ENCODE measurements around the gene CREG1. TPM values are rescaled to one million over a fixed set of nuclear protein-coding genes. Genes with fewer than 3 reads are reported as not detected.

Gene CREG1
- total RNA-seq, 3 donors from 2014 or later = 47.8 to 70.6 (median 58.7) TPM

DNA sequence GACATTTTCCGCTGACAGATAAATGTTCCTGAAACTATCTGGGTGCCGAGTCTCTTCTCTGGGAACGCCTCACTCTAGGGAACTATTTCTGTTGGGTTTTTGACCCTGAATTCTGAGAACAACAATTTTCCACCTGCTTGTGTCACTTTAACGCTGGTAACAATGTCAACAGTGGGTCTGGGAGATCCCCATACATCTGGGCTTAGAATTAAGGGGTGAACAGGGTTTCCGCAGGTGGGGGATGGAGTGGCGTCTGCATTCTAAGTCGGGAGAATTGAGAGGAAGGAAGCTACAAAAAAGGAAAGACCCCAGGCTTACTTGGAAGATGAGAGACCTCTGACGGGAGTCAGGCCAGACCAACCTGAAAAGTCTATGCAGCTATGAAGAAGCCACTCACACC is 44.0 kb downstream of the CREG1 start:
- intact Hi-C loops (cut with DNase I, micrococcal nuclease) = no loop called here
- Histone ChIP-seq H3K9me3 (no peaks in the 10 kb centered on the region), H3K4me1 (ENCODE audit: low read depth) (no peaks in the 10 kb centered on the region), H3K36me3 (ENCODE audit: low read depth) (no peaks in the 10 kb centered on the region), H3K4me3 (no peak overlapping the region)
- no peak for DNase-seq
- TF ChIP-seq, protein P1, sequence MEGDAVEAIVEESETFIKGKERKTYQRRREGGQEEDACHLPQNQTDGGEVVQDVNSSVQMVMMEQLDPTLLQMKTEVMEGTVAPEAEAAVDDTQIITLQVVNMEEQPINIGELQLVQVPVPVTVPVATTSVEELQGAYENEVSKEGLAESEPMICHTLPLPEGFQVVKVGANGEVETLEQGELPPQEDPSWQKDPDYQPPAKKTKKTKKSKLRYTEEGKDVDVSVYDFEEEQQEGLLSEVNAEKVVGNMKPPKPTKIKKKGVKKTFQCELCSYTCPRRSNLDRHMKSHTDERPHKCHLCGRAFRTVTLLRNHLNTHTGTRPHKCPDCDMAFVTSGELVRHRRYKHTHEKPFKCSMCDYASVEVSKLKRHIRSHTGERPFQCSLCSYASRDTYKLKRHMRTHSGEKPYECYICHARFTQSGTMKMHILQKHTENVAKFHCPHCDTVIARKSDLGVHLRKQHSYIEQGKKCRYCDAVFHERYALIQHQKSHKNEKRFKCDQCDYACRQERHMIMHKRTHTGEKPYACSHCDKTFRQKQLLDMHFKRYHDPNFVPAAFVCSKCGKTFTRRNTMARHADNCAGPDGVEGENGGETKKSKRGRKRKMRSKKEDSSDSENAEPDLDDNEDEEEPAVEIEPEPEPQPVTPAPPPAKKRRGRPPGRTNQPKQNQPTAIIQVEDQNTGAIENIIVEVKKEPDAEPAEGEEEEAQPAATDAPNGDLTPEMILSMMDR (IDR thresholded peaks at IDR 0.05) = no peak
- no peak for ATAC-seq

DNA sequence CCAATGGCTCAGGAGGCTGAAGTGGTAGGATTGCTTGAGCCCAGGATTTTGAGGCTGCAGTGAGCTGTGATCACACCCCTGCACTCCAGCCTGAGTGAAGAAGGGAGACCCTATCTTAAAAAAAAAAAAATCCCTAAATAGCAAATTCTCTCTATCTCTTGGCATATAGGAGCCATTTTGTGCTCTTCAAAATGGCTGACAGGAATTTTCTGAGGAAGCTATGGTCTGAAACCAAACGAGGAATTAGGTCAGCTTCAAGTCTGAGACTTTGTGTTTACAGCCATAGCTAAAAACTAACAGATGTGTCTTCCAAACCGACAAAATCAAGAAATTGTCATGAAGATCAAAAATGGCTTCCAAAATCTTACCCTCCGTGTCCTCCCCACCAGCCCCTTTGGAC is 45.8 kb downstream of the CREG1 start:
- TF ChIP-seq, protein P1 (IDR thresholded peaks at IDR 0.05) = no peak
- Histone ChIP-seq H3K36me3 (ENCODE audit: low read depth) (no peaks in the 10 kb centered on the region), H3K4me3 (no peak overlapping the region), H3K9me3 (no peaks in the 10 kb centered on the region), H3K4me1 (ENCODE audit: low read depth) (no peaks in the 10 kb centered on the region)
- ATAC-seq (no peak), DNase-seq (no peak)
- intact Hi-C loops (cut with DNase I, micrococcal nuclease) = no loop called here

DNA sequence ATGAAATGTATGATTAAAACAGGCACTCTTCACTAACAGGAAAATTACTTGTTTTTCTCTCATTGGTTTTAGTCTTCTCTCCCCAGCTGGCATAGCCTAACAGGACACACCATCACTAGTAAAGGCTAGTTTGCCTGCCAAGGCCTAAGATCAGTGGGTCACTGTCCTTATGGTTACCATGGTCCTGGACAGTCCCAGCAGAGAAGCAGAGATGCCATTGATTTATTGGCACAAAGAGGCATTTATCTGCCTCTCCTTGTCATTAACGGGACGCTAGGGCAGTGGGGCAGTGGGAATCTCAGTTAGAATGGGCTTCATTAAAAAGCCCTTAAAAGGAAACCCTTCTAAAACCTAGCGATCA is 49.1 kb downstream of the CREG1 start:
- Histone ChIP-seq H3K4me1 (ENCODE audit: low read depth) (no peaks in the 10 kb centered on the region), H3K36me3 (ENCODE audit: low read depth) (no peaks in the 10 kb centered on the region), H3K4me3 (no peak overlapping the region), H3K9me3 (no peaks in the 10 kb centered on the region)
- intact Hi-C loops (cut with DNase I, micrococcal nuclease) = no loop called here
- DNase-seq (no peak), ATAC-seq (no peak)
- TF ChIP-seq, protein P1 (IDR thresholded peaks at IDR 0.05) = no peak

DNA sequence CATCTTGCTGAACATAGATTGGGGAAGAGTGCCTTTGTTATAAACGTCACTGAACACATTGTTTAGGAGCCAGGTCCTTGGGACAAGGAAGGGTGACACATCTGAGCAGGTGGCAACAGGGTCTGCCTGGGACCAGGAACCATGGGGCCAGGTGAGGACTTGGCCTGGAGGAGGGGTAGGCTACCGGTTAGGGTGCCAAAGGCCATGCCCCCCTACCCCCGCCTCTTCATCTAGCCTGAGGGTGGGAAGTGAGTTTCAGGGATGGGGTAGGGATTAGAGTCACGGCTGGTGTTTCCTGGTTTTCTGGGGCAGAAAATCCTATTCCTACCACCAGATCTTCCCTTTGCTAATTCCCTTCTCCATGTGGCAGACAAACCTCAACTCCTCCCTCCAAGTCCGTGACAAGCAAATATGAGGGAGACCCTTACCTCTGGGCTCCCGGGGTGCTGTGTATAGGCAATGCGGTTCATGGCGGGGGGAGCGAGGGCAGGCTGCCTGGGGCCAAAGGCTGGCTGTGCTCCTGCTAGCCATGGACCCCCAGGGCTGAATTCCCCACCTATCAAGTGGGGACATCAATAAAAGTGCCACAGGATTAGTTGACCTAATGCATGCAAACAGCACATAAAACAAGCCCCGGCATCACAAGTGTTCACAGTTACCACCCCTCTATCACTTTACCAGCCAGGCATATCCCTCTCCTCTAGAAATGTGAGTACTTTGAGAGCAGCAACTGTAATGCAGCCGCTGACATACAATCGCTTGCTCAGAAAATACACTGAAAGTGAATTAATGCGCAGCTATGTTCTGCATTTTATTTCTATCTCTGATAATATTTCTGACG is 49.7 kb downstream of the CREG1 start:
- intact Hi-C loops (cut with DNase I, micrococcal nuclease) = no loop called here
- no peak for ATAC-seq
- TF ChIP-seq, protein P1 (IDR thresholded peaks at IDR 0.05) = no peak

DNA sequence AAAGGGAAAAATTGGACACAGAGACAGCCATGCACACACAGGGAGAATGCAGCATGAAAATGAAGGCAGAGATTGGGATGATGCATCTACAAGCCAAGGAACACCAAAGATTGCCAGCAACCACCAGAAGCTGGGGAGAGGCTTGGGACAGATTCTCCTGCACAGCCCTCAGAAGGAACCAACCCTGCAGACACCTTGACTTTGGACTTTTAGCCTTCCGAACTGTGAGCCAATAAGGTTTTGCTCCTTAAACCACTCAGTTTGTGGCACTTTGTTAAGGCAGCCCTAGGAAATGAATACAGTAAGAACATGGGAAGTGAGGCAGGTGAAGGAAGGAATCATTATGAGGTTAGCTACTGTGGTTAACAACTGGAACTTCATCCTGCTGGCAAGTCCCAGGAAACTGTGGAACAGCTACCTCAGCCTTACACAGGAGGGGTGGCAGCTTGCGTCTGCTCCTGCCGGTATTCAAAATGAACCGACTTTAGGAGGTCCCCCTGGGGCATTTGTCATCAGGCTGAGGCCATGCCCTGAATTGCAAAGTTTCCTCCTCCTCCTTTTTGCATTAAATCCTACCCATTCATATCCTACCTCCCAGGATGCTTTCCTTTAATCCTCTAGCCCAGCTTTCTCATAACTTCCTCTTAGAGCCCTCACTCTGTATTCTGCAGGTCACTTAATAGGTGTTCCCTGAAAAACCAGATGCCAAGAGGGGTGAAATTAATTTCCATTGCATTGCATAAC is 50.7 kb downstream of the CREG1 start:
- no peaks in the 10 kb centered on the region for H3K36me3 ChIP-seq (ENCODE audit: low read depth)
- H3K4me1 ChIP-seq (ENCODE audit: low read depth) = no peaks in the 10 kb centered on the region
- H3K4me3 ChIP-seq = no peak overlapping the region
- intact Hi-C loops (cut with DNase I, micrococcal nuclease) = no loop called here
- TF ChIP-seq, protein P1 (IDR thresholded peaks at IDR 0.05) = no peak
- no peaks in the 10 kb centered on the region for H3K9me3 ChIP-seq
- no peak for ATAC-seq
- no peak for DNase-seq

More for the DNA sequence above, 49.7 kb downstream of the CREG1 start:
- Histone ChIP-seq H3K4me3 (no peak overlapping the region), H3K9me3 (no peaks in the 10 kb centered on the region), H3K4me1 (ENCODE audit: low read depth) (no peaks in the 10 kb centered on the region), H3K36me3 (ENCODE audit: low read depth) (no peaks in the 10 kb centered on the region)
- no peak for DNase-seq

All from mucosa of descending colon (tissue), 3 donors.